Caco-2 (cell line): Measurements from ENCODE around the gene CDPF1. TPM values are rescaled to one million over a fixed set of nuclear protein-coding genes. Genes with fewer than 3 reads are reported as not detected.

Experiments
- BruUV-seq: library from RNA; stranded (reverse); fragments of 400-500 nt; replicated peaks from 2 replicates; lab custom pipeline; 2021; lab: Mats Ljungman, UMichigan
- CTCF ChIA-PET: fragments of 300-600 bp; sonication (Branson Sonifier 250); formaldehyde crosslinking; loops from one replicate; lab custom pipeline; 2022; ENCODE audit warnings: antibody characterized with exemption; lab: Charles Lee
- POLR2A ChIA-PET: fragments of 300-600 bp; sonication (Branson Sonifier 250); formaldehyde crosslinking; loops from one replicate; lab custom pipeline; 2022; ENCODE audit warnings: antibody characterized with exemption; lab: Charles Lee
- DNase-seq, 2 experiments: peaks; one replicate each; pipeline versions ENCODE4 v3.0.0 to v3.0.0-alpha.2; 2020 to 2022
- H3K27me3 ChIP-seq: replicated peaks from 2 replicates; pipeline ENCODE4 v1.6.0; 2011; ENCODE audit warnings: low read length; ENCODE audit not compliant: control insufficient read depth, insufficient read depth
- H3K36me3 ChIP-seq: 2 replicates; pipeline ENCODE4 v1.5.1; 2011; ENCODE audit warnings: low read length; ENCODE audit not compliant: control insufficient read depth, insufficient read depth
- H3K4me1 ChIP-seq: fragments of 250-450 bp; sonication (Bioruptor Pico); 2 replicates; pipeline ENCODE4 v1.5.1; 2020; ENCODE audit warnings: mild to moderate bottlenecking
- H3K4me3 ChIP-seq: 2 replicates; pipeline ENCODE4 v1.5.1; 2011; ENCODE audit warnings: low read depth, mild to moderate bottlenecking, control low read depth, low read length
- H3K9me3 ChIP-seq: fragments of 250-450 bp; sonication (Bioruptor Pico); 2 replicates; pipeline ENCODE4 v1.5.1; 2020; ENCODE audit warnings: mild to moderate bottlenecking, moderate library complexity
- H3K27ac Mint-ChIP-seq: one replicate; pipeline ENCODE4 v1.8.0; 2022; ENCODE audit warnings: mixed read lengths; ENCODE audit not compliant: unreplicated experiment
- H3K27me3 Mint-ChIP-seq: one replicate; pipeline ENCODE4 v1.8.0; 2022; ENCODE audit warnings: mixed read lengths; ENCODE audit not compliant: insufficient read depth, unreplicated experiment
- H3K36me3 Mint-ChIP-seq: one replicate; pipeline ENCODE4 v1.8.0; 2022; ENCODE audit warnings: mild to moderate bottlenecking, mixed read lengths; ENCODE audit not compliant: insufficient read depth, unreplicated experiment
- H3K4me1 Mint-ChIP-seq: one replicate; pipeline ENCODE4 v1.8.0; 2022; ENCODE audit warnings: low read depth, mixed read lengths; ENCODE audit not compliant: unreplicated experiment
- H3K4me3 Mint-ChIP-seq: one replicate; pipeline ENCODE4 v1.8.0; 2022; ENCODE audit warnings: mild to moderate bottlenecking, moderate library complexity, mixed read lengths; ENCODE audit not compliant: unreplicated experiment
- H3K9me3 Mint-ChIP-seq: one replicate; pipeline ENCODE4 v1.8.0; 2022; ENCODE audit warnings: mixed read lengths; ENCODE audit not compliant: unreplicated experiment
- CTCF ChIP-seq, 2 experiments: fragments of 200-600 bp in 1 of 2; IDR thresholded peaks; 1 replicate in 1 of 2; 2 replicates in 1 of 2; pipeline versions ENCODE4 v1.5.1 to v1.8.0; 2011 to 2022; ENCODE audit warnings: antibody characterized with exemption in 1 of 2, control low read depth in 1 of 2, inconsistent platforms in 1 of 2, low read depth in 1 of 2, low read length in 1 of 2, mild to moderate bottlenecking in 1 of 2, moderate library complexity in 1 of 2; ENCODE audit not compliant: insufficient read depth in 1 of 2, severe bottlenecking in 1 of 2, unreplicated experiment in 1 of 2
- intact Hi-C: fragments of 100-400 bp; cut with micrococcal nuclease; formaldehyde crosslinking; loops from one replicate; pipeline ENCODE4 v1.10.0; 2022; ENCODE audit not compliant: unreplicated experiment
- total RNA-seq: library from RNA; stranded (reverse); gene quantifications from 2 replicates; pipeline ENCODE4 v1.2.3, GENCODE V29; 2022

Gene CDPF1
- total RNA-seq, 1 experiment from 2014 or later: 7.2 TPM

- H3K4me1 ChIP-seq: peaks cover 8% of the 10 kb centered on the region; the same call in 1 of the 2 replicates
- intact Hi-C loops: no loop called here
- no TSS peak for BruUV-seq
- Mint-ChIP-seq H3K4me3 (no peak overlapping the region), H3K4me1 (peaks cover 10% of the 10 kb centered on the region), H3K27me3 (no peaks in the 10 kb centered on the region), H3K36me3 (peaks cover 43% of the 10 kb centered on the region), H3K9me3 (no peaks in the 10 kb centered on the region), H3K27ac (no peak overlapping the region)
- no peaks in the 10 kb centered on the region for H3K9me3 ChIP-seq
- ChIA-PET CTCF (no interaction called here), POLR2A (no interaction called here)
- DNase-seq: no peak
- H3K36me3 ChIP-seq: peaks cover 2% of the 10 kb centered on the region
- no peak overlapping the region for H3K4me3 ChIP-seq
- no peak for TF ChIP-seq CTCF (IDR thresholded peaks at IDR 0.05; ENCODE audit: insufficient read depth in 1 of 2, low read depth in 1 of 2, low read length in 1 of 2, severe bottlenecking in 1 of 2, unreplicated experiment in 1 of 2)
- no peaks in the 10 kb centered on the region for H3K27me3 ChIP-seq
Measured at GRCh38 chr22:46292732-46293131, 42.6 kb upstream of the CDPF1 start.

GRCh38 chr22:46292173-46292572, 42.1 kb upstream of the CDPF1 start:
- ChIA-PET POLR2A (no interaction called here), CTCF (no interaction called here)
- Histone ChIP-seq H3K4me3 (no peak overlapping the region), H3K4me1 (peaks cover 8% of the 10 kb centered on the region; the same call in 1 of the 2 replicates), H3K9me3 (no peaks in the 10 kb centered on the region), H3K36me3 (peaks cover 2% of the 10 kb centered on the region), H3K27me3 (no peaks in the 10 kb centered on the region)
- TF ChIP-seq CTCF (IDR thresholded peaks at IDR 0.05; ENCODE audit: insufficient read depth in 1 of 2, low read depth in 1 of 2, low read length in 1 of 2, severe bottlenecking in 1 of 2, unreplicated experiment in 1 of 2): no peak
- BruUV-seq: no TSS peak
- Mint-ChIP-seq H3K4me1 (peaks cover 10% of the 10 kb centered on the region), H3K9me3 (no peaks in the 10 kb centered on the region), H3K4me3 (no peak overlapping the region), H3K27ac (no peak overlapping the region), H3K36me3 (peaks cover 43% of the 10 kb centered on the region), H3K27me3 (no peaks in the 10 kb centered on the region)
- no peak for DNase-seq
- intact Hi-C loops: no loop called here

GRCh38 chr22:46290843-46291785, 41.0 kb upstream of the CDPF1 start:
- intact Hi-C loops: no loop called here
- no peak for TF ChIP-seq CTCF (IDR thresholded peaks at IDR 0.05; ENCODE audit: insufficient read depth in 1 of 2, low read depth in 1 of 2, low read length in 1 of 2, severe bottlenecking in 1 of 2, unreplicated experiment in 1 of 2)
- Mint-ChIP-seq H3K4me1 (peaks cover 9% of the 10 kb centered on the region), H3K27ac (no peak overlapping the region), H3K27me3 (no peaks in the 10 kb centered on the region), H3K9me3 (no peaks in the 10 kb centered on the region), H3K4me3 (no peak overlapping the region), H3K36me3 (peaks cover 42% of the 10 kb centered on the region)
- no TSS peak for BruUV-seq
- Histone ChIP-seq H3K36me3 (peaks cover 3% of the 10 kb centered on the region), H3K27me3 (no peaks in the 10 kb centered on the region), H3K4me1 (peaks cover 8% of the 10 kb centered on the region; the same call in 1 of the 2 replicates), H3K9me3 (no peaks in the 10 kb centered on the region), H3K4me3 (no peak overlapping the region)
- ChIA-PET CTCF (no interaction called here), POLR2A (no interaction called here)
- no peak for DNase-seq
